Measurements from ENCODE around the gene TMEM63A.

The TMEM63A gene

DNA sequence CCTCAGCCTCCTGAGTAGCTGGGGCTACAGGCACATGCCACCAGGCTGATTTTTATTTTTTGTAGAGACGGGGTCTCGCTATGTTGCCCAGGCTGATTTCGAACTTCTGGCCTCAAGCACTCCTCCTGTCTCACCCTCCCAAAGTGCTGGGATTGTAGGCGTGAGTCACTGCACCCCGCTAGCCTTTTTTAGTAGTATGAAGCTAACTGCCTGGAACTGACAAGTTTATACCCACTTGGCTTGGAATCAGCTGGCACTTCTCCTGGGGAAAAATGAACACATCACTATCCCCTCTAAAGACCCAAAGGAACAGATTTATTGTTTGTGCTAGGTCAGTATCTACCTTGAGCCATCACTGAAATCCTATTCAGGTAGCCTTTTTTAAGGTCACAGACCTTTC is 19.0 kb downstream of the TMEM63A start:
- no peak for DNase-seq

GRCh38 chr1:225862581-225862950 is 19.6 kb downstream of the TMEM63A start:
- DNase-seq, result no peak

DNA sequence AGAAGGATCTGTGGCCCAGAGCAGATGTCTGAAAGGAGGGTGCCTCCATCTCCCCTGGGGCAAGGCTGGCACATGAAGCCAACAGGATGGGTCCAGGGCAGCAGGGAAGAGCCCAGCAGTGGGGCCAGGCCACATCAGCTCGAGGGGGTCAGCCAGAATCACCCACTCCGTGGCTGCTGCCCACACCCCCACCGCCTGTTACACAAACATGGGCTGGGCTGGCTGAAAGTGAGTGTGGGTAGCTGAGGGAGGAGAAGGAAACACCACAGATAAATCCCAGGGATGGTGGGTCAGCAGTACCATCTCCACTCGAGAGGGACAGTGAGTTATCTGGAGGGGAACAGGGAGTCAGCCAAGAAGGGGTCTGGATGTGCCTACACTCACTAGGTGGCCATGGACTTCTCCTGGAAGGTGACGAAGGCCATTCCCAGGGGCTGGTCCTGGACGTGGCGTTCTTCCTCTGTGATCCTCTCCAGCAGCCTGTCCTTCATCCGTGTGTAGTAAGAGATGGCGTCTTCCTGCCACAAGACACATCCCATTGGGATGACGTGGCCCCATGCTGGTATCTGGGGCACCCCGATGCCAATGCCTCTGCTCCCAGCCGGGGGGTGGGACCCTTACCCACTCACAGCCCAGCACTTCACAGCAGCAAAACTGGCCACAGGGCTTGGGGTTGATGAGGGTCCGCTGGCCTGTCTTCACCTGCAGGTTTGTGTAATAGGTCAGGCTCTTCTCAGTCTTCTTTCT is 20.2 kb downstream of the TMEM63A start:
- no peak for DNase-seq

DNA sequence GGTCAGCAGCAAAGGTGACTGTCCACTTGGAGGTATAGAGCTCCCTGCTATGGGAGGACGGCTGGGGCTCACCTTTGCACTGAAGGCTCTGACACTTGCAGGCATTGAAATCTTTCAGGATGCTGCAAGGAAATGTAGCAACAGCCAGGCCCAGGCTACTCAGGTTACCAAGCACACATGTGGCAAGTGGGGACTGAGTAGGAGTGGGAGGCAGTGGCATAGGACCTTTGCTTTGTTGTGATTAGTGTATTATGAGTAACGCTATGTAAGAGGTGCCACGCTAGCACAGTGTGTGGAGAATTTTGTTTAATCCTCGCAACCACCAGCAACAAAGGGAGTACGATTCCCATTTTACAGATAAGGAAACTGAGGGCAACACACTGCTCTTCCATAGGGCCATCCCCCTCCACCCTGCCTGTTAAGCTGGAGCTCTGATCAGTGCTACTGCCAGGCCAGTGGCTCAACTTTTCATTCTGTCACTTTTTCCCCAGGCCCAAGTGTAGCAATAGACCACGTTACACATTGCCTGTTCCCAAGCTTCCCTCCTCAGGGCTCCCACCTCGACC is 21.2 kb downstream of the TMEM63A start:
- DNase-seq, result no peak

DNA sequence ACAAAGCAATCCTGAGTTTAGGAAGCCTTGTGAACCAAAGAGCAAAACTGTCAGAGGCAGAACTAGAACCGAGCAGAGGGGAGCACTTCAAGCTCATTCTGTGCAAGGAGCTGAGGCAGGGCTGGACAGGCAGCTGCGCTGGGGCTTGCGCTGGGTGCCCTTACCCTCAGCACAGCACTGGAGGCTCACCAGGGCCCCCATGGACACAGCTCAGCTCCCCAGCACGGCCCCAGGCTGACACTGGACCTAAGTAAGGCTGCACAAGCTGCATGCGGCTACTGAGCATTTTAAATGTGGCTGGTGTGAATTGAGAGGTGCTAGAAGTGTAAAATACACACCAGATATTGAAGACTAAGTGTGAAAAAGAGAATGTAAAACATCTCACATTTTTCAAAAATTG is 22.1 kb downstream of the TMEM63A start:
- no peak for DNase-seq

GRCh38 chr1:225859151-225859550 is 23.0 kb downstream of the TMEM63A start:
- DNase-seq, result no peak

GRCh38 chr1:225857256-225857655 is 24.9 kb downstream of the TMEM63A start:
- DNase-seq, result no peak

DNA sequence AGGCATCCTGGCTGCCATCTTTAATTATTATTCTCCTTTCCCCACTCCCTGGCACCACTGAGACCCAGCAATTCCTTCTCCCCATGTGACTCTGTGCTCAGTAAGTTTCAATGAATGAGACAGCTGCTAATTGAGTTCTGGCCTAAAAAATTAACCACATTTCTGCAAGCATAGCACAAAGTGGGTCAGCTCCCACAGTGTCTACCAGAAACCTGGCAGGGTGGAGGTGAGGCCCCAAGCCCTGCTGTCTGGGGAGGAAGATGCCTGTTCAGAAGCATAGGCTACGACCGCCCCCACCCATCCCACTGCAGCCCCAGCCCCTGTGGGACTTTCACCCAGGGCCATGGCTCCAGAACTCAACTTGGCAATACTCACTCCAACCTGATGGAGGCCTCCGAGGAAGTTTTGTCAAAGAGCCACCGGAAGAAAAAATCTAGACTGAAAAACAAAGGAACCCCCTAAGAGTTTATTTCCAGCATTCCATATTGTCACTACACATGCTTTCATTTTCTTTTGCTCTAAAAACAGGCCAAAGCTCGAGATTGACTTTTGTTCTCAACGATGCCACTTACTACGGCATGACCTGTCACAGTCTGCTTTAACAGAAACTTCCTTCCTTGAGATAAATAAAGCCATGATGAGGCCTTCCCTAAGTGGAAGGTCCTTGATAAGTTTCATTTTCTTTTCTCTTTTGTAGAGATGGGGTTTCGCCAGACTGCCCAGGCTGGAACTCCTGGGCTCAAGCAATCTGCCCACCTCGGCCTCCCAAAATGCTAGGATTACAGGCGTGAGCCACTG is 26.5 kb downstream of the TMEM63A start:
- DNase-seq, result no peak

GRCh38 chr1:225853441-225853840 is 28.7 kb downstream of the TMEM63A start:
- no peak for DNase-seq

DNA sequence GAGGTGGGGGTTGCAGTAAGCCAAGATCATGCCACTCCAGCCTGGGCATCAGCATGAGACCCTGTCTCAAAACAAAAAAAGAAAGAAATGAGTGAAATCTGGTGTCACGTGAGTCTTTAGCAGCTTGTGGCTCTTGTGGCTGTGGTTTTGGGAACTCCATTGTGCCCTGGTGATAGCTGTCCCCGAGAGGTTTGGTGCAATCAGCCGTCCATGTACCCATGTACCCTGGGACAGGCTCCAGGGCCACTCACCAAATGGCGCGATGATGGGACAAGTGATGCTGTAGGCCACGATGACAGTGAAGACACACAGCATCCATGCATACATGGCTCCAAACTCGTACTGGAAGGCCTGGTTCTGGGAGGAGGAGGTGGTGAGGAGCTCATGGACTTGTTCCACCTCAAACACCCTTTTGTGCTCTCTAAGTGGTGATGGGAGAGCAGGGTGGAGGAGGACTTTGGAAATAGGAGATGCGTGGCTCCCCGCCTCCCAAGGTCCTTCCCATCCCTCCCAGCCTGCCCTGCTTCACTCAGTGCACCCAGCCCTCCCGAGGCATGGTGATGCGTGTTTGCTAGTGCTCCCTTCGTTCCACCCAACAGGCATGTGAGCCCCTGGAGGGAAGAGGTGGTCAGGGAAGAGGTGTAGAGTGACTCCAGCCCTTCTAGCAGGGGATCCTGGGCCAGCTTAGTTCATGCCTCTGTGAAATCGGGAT is 29.6 kb downstream of the TMEM63A start:
- no peak for DNase-seq

- DNase-seq, result peak; percentile 5 to 40
Measured at GRCh38 chr1:225851805-225852204, 30.4 kb downstream of the TMEM63A start.

GRCh38 chr1:225850370-225850769 is 31.8 kb downstream of the TMEM63A start:
- DNase-seq, result no peak

- DNase-seq, result no peak
Measured at GRCh38 chr1:225849925-225850324, 32.3 kb downstream of the TMEM63A start.

GRCh38 chr1:225848030-225848955 is 33.9 kb downstream of the TMEM63A start:
- peak in 1 of 2 donors; percentile 48 for DNase-seq

GRCh38 chr1:225847610-225848009 is 34.6 kb downstream of the TMEM63A start:
- DNase-seq, result no peak

DNA sequence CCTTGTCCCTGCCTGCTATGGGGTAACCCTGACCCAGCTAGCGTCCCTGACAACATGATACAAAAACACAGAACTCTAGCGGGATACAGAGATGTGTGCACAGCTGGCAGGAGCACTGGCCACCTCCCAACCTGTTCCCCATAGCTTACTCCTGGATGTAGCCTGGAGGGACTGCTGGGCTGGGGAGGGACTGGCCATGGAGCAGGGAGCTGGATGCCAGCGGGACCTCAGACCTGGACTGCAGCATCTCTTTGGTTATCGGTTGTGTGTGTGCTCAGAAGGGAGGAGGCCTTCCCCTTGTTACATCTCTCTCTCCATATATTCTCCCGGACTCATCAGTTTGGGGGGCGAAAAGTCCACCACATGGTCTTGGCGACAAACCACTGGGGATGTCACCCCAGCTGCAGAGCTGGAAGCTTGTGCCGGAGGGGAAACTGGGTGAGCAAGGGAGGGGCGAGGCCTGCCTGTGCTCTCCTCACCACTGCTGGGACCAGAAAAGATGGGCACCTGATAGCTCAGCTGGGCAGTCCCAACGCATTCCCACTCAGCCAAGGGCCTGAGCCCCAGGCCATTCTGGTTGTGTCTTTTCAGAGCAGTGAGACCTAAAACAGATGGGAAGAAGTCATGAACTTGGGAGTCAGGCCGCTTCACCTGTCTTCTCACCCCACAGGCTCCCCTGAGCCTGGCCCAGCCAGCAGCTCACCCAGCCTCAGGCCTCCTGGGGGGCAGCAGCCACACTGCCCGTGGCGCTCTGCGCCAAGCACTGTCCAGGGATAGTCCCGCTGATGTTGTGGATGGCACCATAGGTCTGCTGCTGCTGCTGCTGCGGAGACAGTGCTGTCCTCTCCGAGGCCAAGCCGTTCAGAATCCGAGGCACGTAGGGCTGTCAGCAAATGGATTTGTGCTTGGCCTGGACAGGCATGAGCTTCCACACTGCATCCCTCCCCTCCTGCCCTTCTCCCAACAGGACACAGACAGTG is 35.6 kb downstream of the TMEM63A start:
- no peak for DNase-seq

GRCh38 chr1:225845571-225846259 is 36.5 kb downstream of the TMEM63A start:
- DNase-seq, result peak; percentile 20 to 31

DNA sequence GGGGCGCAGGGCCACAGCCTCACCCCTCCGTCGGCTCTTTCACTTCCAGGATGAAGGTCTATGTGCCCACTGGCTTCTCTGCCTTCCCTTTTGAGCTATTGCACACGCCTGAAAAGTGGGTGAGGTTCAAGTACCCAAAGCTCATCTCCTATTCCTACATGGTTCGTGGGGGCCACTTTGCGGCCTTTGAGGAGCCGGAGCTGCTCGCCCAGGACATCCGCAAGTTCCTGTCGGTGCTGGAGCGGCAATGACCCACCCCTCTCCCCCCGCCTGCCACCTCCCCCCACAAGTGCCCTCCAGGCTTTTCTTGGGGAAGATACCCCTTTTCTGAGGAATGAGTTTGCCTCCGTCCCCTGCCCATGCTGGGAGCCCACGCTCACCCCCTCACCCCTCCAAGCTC is 37.1 kb downstream of the TMEM63A start:
- DNase-seq, result no peak

DNA sequence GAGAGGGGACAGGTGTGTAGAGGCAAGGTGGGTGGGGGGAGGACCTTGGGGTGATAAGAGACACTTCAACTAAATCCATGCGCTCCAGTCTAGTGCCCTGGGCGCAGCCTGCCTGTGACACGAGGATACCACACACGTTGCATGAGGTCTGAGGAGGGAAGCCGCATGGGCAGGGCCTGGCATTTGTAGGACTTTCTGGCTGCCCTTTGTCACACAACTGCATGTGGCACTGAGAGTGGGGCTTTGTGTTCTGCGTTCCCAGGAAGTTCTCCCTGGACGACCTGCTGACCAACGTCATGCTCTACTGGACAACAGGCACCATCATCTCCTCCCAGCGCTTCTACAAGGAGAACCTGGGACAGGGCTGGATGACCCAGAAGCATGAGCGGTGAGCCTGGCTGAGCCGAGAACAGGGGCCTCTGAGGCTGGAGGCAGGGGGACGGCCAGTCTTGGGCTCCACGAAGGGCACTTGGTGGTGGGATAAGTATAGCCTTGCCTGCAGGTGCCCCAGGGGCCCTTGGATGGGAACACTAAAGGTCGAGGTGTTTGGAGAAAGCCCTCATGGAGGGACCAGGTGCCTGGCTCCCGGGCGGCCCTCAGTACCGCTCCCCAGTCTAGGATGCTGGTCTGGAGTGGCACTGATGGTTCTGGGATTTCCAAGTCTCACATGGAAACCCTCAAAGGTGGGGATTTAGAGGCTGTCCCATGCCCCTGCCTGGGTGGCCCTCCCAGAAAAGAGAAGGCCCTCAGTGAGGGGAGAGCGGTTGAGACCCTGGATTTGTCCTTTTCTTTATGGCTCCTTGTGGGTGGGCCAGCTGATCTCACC is 37.7 kb downstream of the TMEM63A start:
- no peak for DNase-seq
